ENCODE results near the gene TMC7.

The TMC7 gene

GRCh38 chr16:19020689-19021088 is 37.0 kb downstream of the TMC7 start:
- Histone ChIP-seq H3K4me3 (ENCODE audit: low read length) (no peak overlapping the region), H3K56ac (ENCODE audit: low read length) (no peak overlapping the region), H4K8ac (ENCODE audit: low read depth, low read length) (no peak overlapping the region), H3K36me3 (ENCODE audit: control insufficient read depth, insufficient read depth, low read length) (no peaks in the 10 kb centered on the region), H3K27me3 (ENCODE audit: insufficient read depth, low read length, poor library complexity) (no peaks in the 10 kb centered on the region), H3K4me1 (ENCODE audit: control insufficient read depth, low read depth, low read length) (no peaks in the 10 kb centered on the region), H2AK5ac (ENCODE audit: low read length) (no peak overlapping the region), H3K79me2 (ENCODE audit: control insufficient read depth, insufficient read depth, low read length) (no peaks in the 10 kb centered on the region), H2BK5ac (ENCODE audit: low read length) (no peak overlapping the region), H2BK120ac (ENCODE audit: low read depth, low read length) (no peak overlapping the region), H3K27ac (ENCODE audit: low read depth, low read length) (no peak overlapping the region), H3K9ac (ENCODE audit: low read length) (no peak overlapping the region), H4K5ac (ENCODE audit: low read length) (no peak overlapping the region), H3K4me2 (ENCODE audit: low read length) (no peak overlapping the region), H2BK15ac (replicated peaks; ENCODE audit: low read depth) (no peak overlapping the region), H3K79me1 (ENCODE audit: low read length) (no peaks in the 10 kb centered on the region), H3K4ac (ENCODE audit: low read depth, low read length) (no peak overlapping the region), H3K18ac (ENCODE audit: low read length) (no peak overlapping the region), H3K23ac (ENCODE audit: low read length) (no peak overlapping the region)
- DNase-seq, result no peak
- WGBS (ENCODE audit: extremely low coverage, insufficient coverage, low lambda C conversion rate), result no CpG with 5 or more reads among the region's 4 CpGs

DNA sequence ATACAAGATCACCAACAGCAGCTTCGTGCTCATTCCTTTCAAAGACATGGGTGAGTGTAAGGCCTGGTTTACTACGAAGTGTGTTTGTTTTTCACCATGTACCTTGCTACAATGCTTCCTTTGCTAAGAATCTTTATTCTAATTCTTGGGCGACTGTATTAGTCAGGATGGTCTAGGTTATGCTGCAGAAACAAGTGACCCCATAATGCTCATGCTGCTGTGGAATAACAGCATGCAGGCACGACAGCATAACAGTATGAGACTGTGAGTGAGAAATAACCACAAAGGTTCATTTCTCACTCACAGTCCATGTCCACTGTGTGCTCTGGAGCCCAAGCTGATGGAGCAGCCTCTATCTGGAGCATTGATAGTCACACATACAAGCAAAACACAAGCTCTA is 38.0 kb downstream of the TMC7 start:
- no peak overlapping the region for H3K56ac ChIP-seq (ENCODE audit: low read length)
- H3K27ac ChIP-seq (ENCODE audit: low read depth, low read length), result no peak overlapping the region
- no CpG with 5 or more reads among the region's 4 CpGs for whole genome bisulfite sequencing (ENCODE audit: extremely low coverage, insufficient coverage, low lambda C conversion rate)

GRCh38 chr16:19027416-19027815 is 43.7 kb downstream of the TMC7 start:
- no peak overlapping the region for H3K9ac ChIP-seq (ENCODE audit: low read length)
- no peak overlapping the region for H4K5ac ChIP-seq (ENCODE audit: low read length)
- H2BK5ac ChIP-seq (ENCODE audit: low read length), result no peak overlapping the region
- no peak overlapping the region for H3K4me3 ChIP-seq (ENCODE audit: low read length)
- DNase-seq, result no peak
- no peak overlapping the region for H3K27ac ChIP-seq (ENCODE audit: low read depth, low read length)
- no peaks in the 10 kb centered on the region for H3K27me3 ChIP-seq (ENCODE audit: insufficient read depth, low read length, poor library complexity)
- no peak overlapping the region for H2BK15ac ChIP-seq (replicated peaks; ENCODE audit: low read depth)
- H3K79me1 ChIP-seq (ENCODE audit: low read length), result no peaks in the 10 kb centered on the region
- H3K18ac ChIP-seq (ENCODE audit: low read length), result no peak overlapping the region
- no peak overlapping the region for H2AK5ac ChIP-seq (ENCODE audit: low read length)
- no peak overlapping the region for H2BK120ac ChIP-seq (ENCODE audit: low read depth, low read length)
- H3K4me1 ChIP-seq (ENCODE audit: control insufficient read depth, low read depth, low read length), result no peaks in the 10 kb centered on the region
- WGBS (ENCODE audit: extremely low coverage, insufficient coverage, low lambda C conversion rate), result no CpG with 5 or more reads among the region's 3 CpGs
- no peak overlapping the region for H3K4me2 ChIP-seq (ENCODE audit: low read length)
- H3K36me3 ChIP-seq (ENCODE audit: control insufficient read depth, insufficient read depth, low read length), result no peaks in the 10 kb centered on the region
- H3K4ac ChIP-seq (ENCODE audit: low read depth, low read length), result no peak overlapping the region
- H3K56ac ChIP-seq (ENCODE audit: low read length), result no peak overlapping the region
- no peaks in the 10 kb centered on the region for H3K79me2 ChIP-seq (ENCODE audit: control insufficient read depth, insufficient read depth, low read length)
- H3K23ac ChIP-seq (ENCODE audit: low read length), result no peak overlapping the region
- no peak overlapping the region for H4K8ac ChIP-seq (ENCODE audit: low read depth, low read length)

More for the DNA sequence above, 38.0 kb downstream of the TMC7 start:
- H3K79me1 ChIP-seq (ENCODE audit: low read length), result no peaks in the 10 kb centered on the region
- H3K4ac ChIP-seq (ENCODE audit: low read depth, low read length), result no peak overlapping the region
- H4K5ac ChIP-seq (ENCODE audit: low read length), result no peak overlapping the region
- no peak overlapping the region for H3K23ac ChIP-seq (ENCODE audit: low read length)
- H3K4me3 ChIP-seq (ENCODE audit: low read length), result no peak overlapping the region
- H4K8ac ChIP-seq (ENCODE audit: low read depth, low read length), result no peak overlapping the region
- H2BK5ac ChIP-seq (ENCODE audit: low read length), result no peak overlapping the region
- H2BK120ac ChIP-seq (ENCODE audit: low read depth, low read length), result no peak overlapping the region
- H3K18ac ChIP-seq (ENCODE audit: low read length), result no peak overlapping the region
- H3K4me2 ChIP-seq (ENCODE audit: low read length), result no peak overlapping the region
- H3K4me1 ChIP-seq (ENCODE audit: control insufficient read depth, low read depth, low read length), result no peaks in the 10 kb centered on the region
- no peak overlapping the region for H2BK15ac ChIP-seq (replicated peaks; ENCODE audit: low read depth)
- H3K36me3 ChIP-seq (ENCODE audit: control insufficient read depth, insufficient read depth, low read length), result no peaks in the 10 kb centered on the region
- DNase-seq, result no peak
- H2AK5ac ChIP-seq (ENCODE audit: low read length), result no peak overlapping the region
- H3K27me3 ChIP-seq (ENCODE audit: insufficient read depth, low read length, poor library complexity), result no peaks in the 10 kb centered on the region
- no peaks in the 10 kb centered on the region for H3K79me2 ChIP-seq (ENCODE audit: control insufficient read depth, insufficient read depth, low read length)
- H3K9ac ChIP-seq (ENCODE audit: low read length), result no peak overlapping the region

- Histone ChIP-seq H3K36me3 (ENCODE audit: control insufficient read depth, insufficient read depth, low read length) (no peaks in the 10 kb centered on the region), H4K5ac (ENCODE audit: low read length) (no peak overlapping the region), H4K8ac (ENCODE audit: low read depth, low read length) (no peak overlapping the region), H3K4me3 (ENCODE audit: low read length) (no peak overlapping the region), H3K27ac (ENCODE audit: low read depth, low read length) (no peak overlapping the region), H3K9ac (ENCODE audit: low read length) (no peak overlapping the region), H3K4ac (ENCODE audit: low read depth, low read length) (no peak overlapping the region), H3K18ac (ENCODE audit: low read length) (no peak overlapping the region), H3K23ac (ENCODE audit: low read length) (no peak overlapping the region), H3K56ac (ENCODE audit: low read length) (no peak overlapping the region), H3K27me3 (ENCODE audit: insufficient read depth, low read length, poor library complexity) (no peaks in the 10 kb centered on the region), H3K79me2 (ENCODE audit: control insufficient read depth, insufficient read depth, low read length) (no peaks in the 10 kb centered on the region), H3K4me1 (ENCODE audit: control insufficient read depth, low read depth, low read length) (no peaks in the 10 kb centered on the region), H3K79me1 (ENCODE audit: low read length) (no peaks in the 10 kb centered on the region), H2BK120ac (ENCODE audit: low read depth, low read length) (no peak overlapping the region), H2AK5ac (ENCODE audit: low read length) (no peak overlapping the region), H2BK15ac (replicated peaks; ENCODE audit: low read depth) (no peak overlapping the region), H2BK5ac (ENCODE audit: low read length) (no peak overlapping the region), H3K4me2 (ENCODE audit: low read length) (no peak overlapping the region)
- no peak for DNase-seq
- whole genome bisulfite sequencing (ENCODE audit: extremely low coverage, insufficient coverage, low lambda C conversion rate), result no CpG with 5 or more reads among the region's 6 CpGs
These were observed 46.2 kb downstream of the TMC7 start for GRCh38 chr16:19029980-19030379.

DNA sequence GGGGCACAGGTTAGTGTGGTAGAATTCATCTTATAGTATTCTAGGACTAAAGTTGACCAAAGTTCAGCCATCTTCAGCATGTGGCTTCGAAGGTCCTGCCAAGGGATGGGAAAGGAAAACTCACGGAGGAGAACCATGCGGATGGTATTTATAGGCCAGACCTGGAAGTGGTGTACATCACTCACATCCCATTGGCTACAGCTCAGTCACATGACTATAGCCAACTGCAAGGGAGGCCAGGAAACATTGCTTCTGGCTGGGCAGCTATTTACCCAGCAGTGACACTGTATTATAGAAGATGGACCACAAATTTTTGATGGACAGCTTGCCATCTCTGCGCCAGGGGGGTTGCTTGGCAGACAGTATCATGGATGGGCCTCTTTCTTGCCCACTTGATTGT is 48.0 kb downstream of the TMC7 start:
- H3K79me2 ChIP-seq (ENCODE audit: control insufficient read depth, insufficient read depth, low read length), result no peaks in the 10 kb centered on the region
- H4K8ac ChIP-seq (ENCODE audit: low read depth, low read length), result no peak overlapping the region
- no peak overlapping the region for H3K4me3 ChIP-seq (ENCODE audit: low read length)
- H3K27me3 ChIP-seq (ENCODE audit: insufficient read depth, low read length, poor library complexity), result no peaks in the 10 kb centered on the region
- H2BK120ac ChIP-seq (ENCODE audit: low read depth, low read length), result no peak overlapping the region
- H2BK15ac ChIP-seq (replicated peaks; ENCODE audit: low read depth), result no peak overlapping the region
- H3K18ac ChIP-seq (ENCODE audit: low read length), result no peak overlapping the region
- H4K5ac ChIP-seq (ENCODE audit: low read length), result no peak overlapping the region
- no peak overlapping the region for H2BK5ac ChIP-seq (ENCODE audit: low read length)
- H3K56ac ChIP-seq (ENCODE audit: low read length), result no peak overlapping the region
- H3K4ac ChIP-seq (ENCODE audit: low read depth, low read length), result no peak overlapping the region
- H3K79me1 ChIP-seq (ENCODE audit: low read length), result no peaks in the 10 kb centered on the region
- no peak overlapping the region for H3K4me2 ChIP-seq (ENCODE audit: low read length)
- WGBS (ENCODE audit: extremely low coverage, insufficient coverage, low lambda C conversion rate), result no CpG with 5 or more reads among the region's 4 CpGs
- H3K9ac ChIP-seq (ENCODE audit: low read length), result no peak overlapping the region
- H3K27ac ChIP-seq (ENCODE audit: low read depth, low read length), result no peak overlapping the region
- DNase-seq, result peak; percentile 7
- H3K36me3 ChIP-seq (ENCODE audit: control insufficient read depth, insufficient read depth, low read length), result no peaks in the 10 kb centered on the region
- H2AK5ac ChIP-seq (ENCODE audit: low read length), result no peak overlapping the region
- H3K23ac ChIP-seq (ENCODE audit: low read length), result no peak overlapping the region
- no peaks in the 10 kb centered on the region for H3K4me1 ChIP-seq (ENCODE audit: control insufficient read depth, low read depth, low read length)

DNA sequence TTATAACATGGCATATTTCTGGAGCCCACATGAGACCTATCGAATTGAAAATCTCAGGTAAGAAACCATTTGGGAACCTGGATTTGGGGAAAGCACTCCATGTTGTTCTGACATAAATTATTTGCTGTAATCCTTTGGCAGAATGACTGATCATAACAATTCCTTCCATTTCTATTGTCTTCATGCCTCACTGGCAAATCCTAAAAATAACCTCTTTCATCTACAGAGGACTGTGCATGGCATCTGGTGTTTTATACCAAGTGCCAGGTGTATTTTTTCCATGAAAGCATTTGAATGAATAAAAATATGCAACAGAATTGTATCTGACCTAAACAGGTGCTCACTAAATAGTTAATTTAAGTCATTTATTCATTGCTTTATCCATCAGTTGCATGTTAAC is 50.0 kb downstream of the TMC7 start:
- Histone ChIP-seq H3K18ac (ENCODE audit: low read length) (no peak overlapping the region), H2BK5ac (ENCODE audit: low read length) (no peak overlapping the region), H2BK15ac (replicated peaks; ENCODE audit: low read depth) (no peak overlapping the region), H3K4me1 (ENCODE audit: control insufficient read depth, low read depth, low read length) (no peaks in the 10 kb centered on the region), H3K36me3 (ENCODE audit: control insufficient read depth, insufficient read depth, low read length) (no peaks in the 10 kb centered on the region), H3K27ac (ENCODE audit: low read depth, low read length) (no peak overlapping the region), H2BK120ac (ENCODE audit: low read depth, low read length) (no peak overlapping the region), H3K4ac (ENCODE audit: low read depth, low read length) (no peak overlapping the region), H4K5ac (ENCODE audit: low read length) (no peak overlapping the region), H3K79me1 (ENCODE audit: low read length) (no peaks in the 10 kb centered on the region), H3K4me3 (ENCODE audit: low read length) (no peak overlapping the region), H4K8ac (ENCODE audit: low read depth, low read length) (no peak overlapping the region), H3K9ac (ENCODE audit: low read length) (no peak overlapping the region), H3K79me2 (ENCODE audit: control insufficient read depth, insufficient read depth, low read length) (no peaks in the 10 kb centered on the region), H2AK5ac (ENCODE audit: low read length) (no peak overlapping the region), H3K56ac (ENCODE audit: low read length) (no peak overlapping the region), H3K23ac (ENCODE audit: low read length) (no peak overlapping the region), H3K4me2 (ENCODE audit: low read length) (no peak overlapping the region), H3K27me3 (ENCODE audit: insufficient read depth, low read length, poor library complexity) (no peaks in the 10 kb centered on the region)
- WGBS (ENCODE audit: extremely low coverage, insufficient coverage, low lambda C conversion rate), result no CpG with 5 or more reads among the region's 1 CpG
- no peak for DNase-seq
